HepG2 (cell line): ENCODE measurements around the gene SPP1. TPM values are rescaled to one million over a fixed set of nuclear protein-coding genes. Genes with fewer than 3 reads are reported as not detected.

Source experiments
- ATAC-seq: fragments of 200-7000 bp; cut with Tn5 transposase; 3 replicates; pipeline ENCODE4 v1.9.1; 2020; ENCODE audit warnings: mild to moderate bottlenecking, moderate library complexity
- BruUV-seq: library from RNA; stranded (reverse); fragments of 400-500 nt; replicated peaks from 2 replicates; lab custom pipeline; 2021; lab: Mats Ljungman, UMichigan
- CTCF ChIA-PET: fragments of 300-600 bp; formaldehyde crosslinking; extraction: SDS; loops from one replicate; lab custom pipeline; 2021; ENCODE audit warnings: low total read pairs, inconsistent platforms, low intra/inter-chr PET ratio; lab: Yijun Ruan, JAX
- POLR2A ChIA-PET: fragments of 350-600 bp; sonication (Branson Sonifier 250); formaldehyde crosslinking; loops from one replicate; lab custom pipeline; 2020; ENCODE audit warnings: antibody characterized with exemption, inconsistent platforms; lab: Yijun Ruan, JAX
- DNase-seq: peaks from one replicate; pipeline ENCODE4 v3.0.0-alpha.2; 2015; ENCODE audit warnings: low spot score
- FAIRE-seq: peaks from 3 replicates; lab custom pipeline; 2011; peaks lifted over from hg19 to GRCh38; lab: Jason Lieb, UNC
- H2AFZ ChIP-seq: one replicate; pipeline ENCODE4 v1.6.1; 2011; ENCODE audit warnings: low read length, inconsistent platforms
- H3K27ac ChIP-seq: fragments of 300-600 bp; 3 replicates; pipeline ENCODE4 v1.8.0; 2011; ENCODE audit warnings: mixed run types, mild to moderate bottlenecking, mixed read lengths, low read length, inconsistent platforms; ENCODE audit not compliant: insufficient read depth; ENCODE audit errors: extremely low read length
- H3K27me3 ChIP-seq, 2 experiments: fragments of 200-600 bp in 1 of 2; 2 replicates in 1 of 2; 3 replicates in 1 of 2; pipeline versions ENCODE4 v1.6.0 to v1.8.0; 2011; ENCODE audit warnings: low read length in 2 of 2, mild to moderate bottlenecking in 2 of 2, moderate library complexity in 2 of 2, inconsistent platforms in 1 of 2; ENCODE audit not compliant: insufficient read depth in 2 of 2, control insufficient read depth in 1 of 2
- H3K36me3 ChIP-seq, 2 experiments: fragments of 200-600 bp in 1 of 2; replicated peaks in 1 of 2; 2 replicates in 1 of 2; 3 replicates in 1 of 2; pipeline versions ENCODE4 v1.5.1 to v1.8.0; 2011; ENCODE audit warnings: low read length in 2 of 2, inconsistent platforms in 1 of 2; ENCODE audit not compliant: insufficient read depth in 2 of 2, control insufficient read depth in 1 of 2
- H3K4me1 ChIP-seq: 2 replicates; pipeline ENCODE4 v1.5.1; 2012; ENCODE audit warnings: low read length, inconsistent platforms; ENCODE audit not compliant: insufficient read depth
- H3K4me2 ChIP-seq: 2 replicates; pipeline ENCODE4 v1.6.0; 2011; ENCODE audit warnings: low read depth, low read length, inconsistent platforms
- H3K4me3 ChIP-seq, 3 experiments: fragments of 200-600 bp in 1 of 3; sonication (generic), shearing (Covaris generic) in 1 of 3; replicated peaks in 1 of 3; 2 replicates each; pipeline ENCODE4 v1.5.1; 2011 to 2016; ENCODE audit warnings: low read length in 3 of 3, inconsistent platforms in 2 of 3, low read depth in 2 of 3, mild to moderate bottlenecking in 2 of 3, control low read depth in 1 of 3, mixed read lengths in 1 of 3; ENCODE audit not compliant: insufficient read depth in 1 of 3
- H3K79me2 ChIP-seq: one replicate; pipeline ENCODE4 v1.6.1; 2011; ENCODE audit warnings: low read length, inconsistent platforms; ENCODE audit not compliant: insufficient read depth
- H3K9ac ChIP-seq: 2 replicates; pipeline ENCODE4 v1.6.0; 2011; ENCODE audit warnings: mild to moderate bottlenecking, low read depth, low read length, inconsistent platforms; ENCODE audit not compliant: insufficient read depth
- H3K9me3 ChIP-seq: 2 replicates; pipeline ENCODE4 v1.5.1; 2012; ENCODE audit warnings: mild to moderate bottlenecking, low read length
- H4K20me1 ChIP-seq: 2 replicates; pipeline ENCODE4 v1.6.0; 2011; ENCODE audit warnings: inconsistent platforms, mild to moderate bottlenecking, low read length, moderate library complexity; ENCODE audit not compliant: insufficient read depth
- MED8 ChIP-seq: sonication (generic); formaldehyde crosslinking; IDR thresholded peaks from 2 replicates; pipeline ENCODE4 v1.8.1; 2023; ENCODE audit warnings: mild to moderate bottlenecking, missing genetic modification reagents; ENCODE audit not compliant: insufficient replicate concordance
- MTA3 ChIP-seq: sonication (generic); formaldehyde crosslinking; IDR thresholded peaks from 2 replicates; pipeline ENCODE4 v1.4.0; 2020; ENCODE audit warnings: missing genetic modification reagents
- NAIF1 ChIP-seq: sonication (generic); formaldehyde crosslinking; IDR thresholded peaks from 2 replicates; pipeline ENCODE4 v1.5.0; 2020; ENCODE audit warnings: mild to moderate bottlenecking, missing genetic modification reagents, borderline replicate concordance
- PPARG ChIP-seq: conservative IDR thresholded peaks from 2 replicates; pipeline ENCODE4 v1.6.1; 2016; ENCODE audit warnings: missing biosample characterization, missing genetic modification reagents
- SRSF9 ChIP-seq: fragments of 200-400 bp; formaldehyde crosslinking; IDR thresholded peaks from 2 replicates; pipeline ENCODE4 v1.6.1; 2018; ENCODE audit warnings: borderline replicate concordance, mild to moderate bottlenecking, low read depth, low read length; ENCODE audit not compliant: insufficient read depth, poor library complexity, severe bottlenecking
- U2AF1 ChIP-seq: fragments of 200-400 bp; formaldehyde crosslinking; optimal IDR thresholded peaks from 2 replicates; pipeline ENCODE3; 2017; ENCODE audit warnings: mild to moderate bottlenecking, low read depth, low read length
- ZNF180 ChIP-seq: sonication (generic); formaldehyde crosslinking; IDR thresholded peaks from 2 replicates; pipeline ENCODE4 v1.4.0; 2020; ENCODE audit warnings: low read depth, missing genetic modification reagents, borderline replicate concordance
- ZNF441 ChIP-seq: sonication (generic); formaldehyde crosslinking; IDR thresholded peaks from 2 replicates; pipeline ENCODE4 v1.7.0; 2021; ENCODE audit warnings: missing genetic modification reagents, borderline replicate concordance
- WGBS: methylation state at CpG from one replicate; pipeline ENCODE4 v1.1.6; 2017; ENCODE audit warnings: low lambda C conversion rate; 5-methylcytosine and 5-hydroxymethylcytosine counted together
- in situ Hi-C: cut with HindIII; loops from 2 replicates; pipeline ENCODE4 v1.10.0; 2017; ENCODE audit warnings: low pct_unique_long_range_greater_than_20kb; ENCODE audit not compliant: extremely low pct_ligation_motif_present
- intact Hi-C: fragments of 100-400 bp; cut with micrococcal nuclease; formaldehyde crosslinking; loops from one replicate; pipeline ENCODE4 v1.10.0; 2022; ENCODE audit not compliant: unreplicated experiment
- polyA plus RNA-seq, 8 experiments: library from polyadenylated mRNA; depleted of rRNA in 3 of 8; stranded (reverse) in 7 of 8; unstranded in 1 of 8; fragments of >200 nt; fragmentation: Illumina TruSeq in 4 of 8; extraction: Trizol in 4 of 8; gene quantifications; 2 replicates each; pipeline versions ENCODE4 v1.2.1 to v1.2.3, GENCODE V29; 2011 to 2016; ENCODE audit warnings: low read depth in 4 of 8, missing spikeins in 1 of 8, mixed read lengths in 1 of 8; ENCODE audit not compliant: insufficient read depth in 1 of 8
- total RNA-seq, 5 experiments: library from RNA; depleted of rRNA; stranded (reverse); fragments of >200 nt; fragmentation: Illumina TruSeq; extraction: Trizol; gene quantifications; 2 replicates each; pipeline ENCODE4 v1.2.3, GENCODE V29; 2016; ENCODE audit warnings: low read depth in 1 of 5
- TF ChIP-seq, protein P1 (sequence below): sonication (generic); formaldehyde crosslinking; IDR thresholded peaks from 2 replicates; pipeline ENCODE4 v1.5.0; 2020; ENCODE audit warnings: mild to moderate bottlenecking, missing genetic modification reagents, moderate library complexity
- TF ChIP-seq, protein P2 (sequence below): sonication (generic); formaldehyde crosslinking; IDR thresholded peaks from 2 replicates; pipeline ENCODE4 v1.5.1; 2020; ENCODE audit warnings: missing genetic modification reagents, mild to moderate bottlenecking, borderline replicate concordance
- TF ChIP-seq, protein P3 (sequence below): IDR thresholded peaks from 2 replicates; pipeline ENCODE4 v1.6.1; 2012; ENCODE audit warnings: inconsistent platforms
- TF ChIP-seq, protein P4 (sequence below): sonication (generic); formaldehyde crosslinking; IDR thresholded peaks from 2 replicates; pipeline ENCODE4 v1.4.0; 2020; ENCODE audit warnings: mild to moderate bottlenecking, missing genetic modification reagents
- TF ChIP-seq, protein P5 (sequence below): IDR thresholded peaks from 2 replicates; pipeline ENCODE4 v1.6.1; 2016; ENCODE audit warnings: mild to moderate bottlenecking

SPP1 gene
- total and polyA plus RNA-seq, 2 of the 13 experiments (the other 11 are each of a cell fraction or from before 2014, with no cell fraction given), result 682 to 788 TPM

DNA sequence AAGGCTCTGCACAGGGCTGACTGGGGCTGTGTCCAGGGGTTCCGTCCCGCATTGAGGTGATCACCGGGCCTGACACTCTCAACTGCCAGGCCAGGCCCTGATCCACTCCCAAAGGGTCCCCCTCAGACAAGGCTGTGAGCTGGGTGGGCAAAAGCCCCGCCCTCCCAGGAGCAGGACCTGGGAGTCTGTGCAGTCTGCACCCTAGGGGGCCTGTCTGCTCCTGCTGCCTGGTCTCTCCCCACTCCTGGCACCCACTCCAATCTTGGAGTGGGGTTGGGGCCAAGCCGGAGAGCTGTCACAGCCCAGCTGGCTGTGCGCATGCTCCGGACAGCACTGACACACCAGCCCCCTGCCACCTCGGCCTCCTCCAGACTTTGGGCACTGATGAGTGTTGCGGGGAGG lies 9.4 kb upstream of the SPP1 start:
- Histone ChIP-seq H3K4me2 (no peak overlapping the region), H2AFZ (no peak overlapping the region), H3K4me3 (no peak overlapping the region), H3K9me3 (no peaks in the 10 kb centered on the region), H4K20me1 (no peaks in the 10 kb centered on the region), H3K79me2 (no peaks in the 10 kb centered on the region), H3K36me3 (no peaks in the 10 kb centered on the region), H3K27me3 (no peaks in the 10 kb centered on the region), H3K9ac (no peak overlapping the region), H3K27ac (no peak overlapping the region), H3K4me1 (peaks cover 18% of the 10 kb centered on the region)
- FAIRE-seq (no peak), DNase-seq (no peak), ATAC-seq (no peak)
- POLR2A ChIA-PET, result no interaction called here
- in situ Hi-C loops, result no loop called here
- intact Hi-C loops, result no loop called here
- WGBS, result 100% methylated on average over 1 of the region's 9 CpGs
- BruUV-seq, result no TSS peak
- CTCF ChIA-PET, result no interaction called here
- TF ChIP-seq, protein P1, sequence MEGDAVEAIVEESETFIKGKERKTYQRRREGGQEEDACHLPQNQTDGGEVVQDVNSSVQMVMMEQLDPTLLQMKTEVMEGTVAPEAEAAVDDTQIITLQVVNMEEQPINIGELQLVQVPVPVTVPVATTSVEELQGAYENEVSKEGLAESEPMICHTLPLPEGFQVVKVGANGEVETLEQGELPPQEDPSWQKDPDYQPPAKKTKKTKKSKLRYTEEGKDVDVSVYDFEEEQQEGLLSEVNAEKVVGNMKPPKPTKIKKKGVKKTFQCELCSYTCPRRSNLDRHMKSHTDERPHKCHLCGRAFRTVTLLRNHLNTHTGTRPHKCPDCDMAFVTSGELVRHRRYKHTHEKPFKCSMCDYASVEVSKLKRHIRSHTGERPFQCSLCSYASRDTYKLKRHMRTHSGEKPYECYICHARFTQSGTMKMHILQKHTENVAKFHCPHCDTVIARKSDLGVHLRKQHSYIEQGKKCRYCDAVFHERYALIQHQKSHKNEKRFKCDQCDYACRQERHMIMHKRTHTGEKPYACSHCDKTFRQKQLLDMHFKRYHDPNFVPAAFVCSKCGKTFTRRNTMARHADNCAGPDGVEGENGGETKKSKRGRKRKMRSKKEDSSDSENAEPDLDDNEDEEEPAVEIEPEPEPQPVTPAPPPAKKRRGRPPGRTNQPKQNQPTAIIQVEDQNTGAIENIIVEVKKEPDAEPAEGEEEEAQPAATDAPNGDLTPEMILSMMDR (CRISPR knock-in tag), result no peak
- no peak for TF ChIP-seq MTA3

DNA sequence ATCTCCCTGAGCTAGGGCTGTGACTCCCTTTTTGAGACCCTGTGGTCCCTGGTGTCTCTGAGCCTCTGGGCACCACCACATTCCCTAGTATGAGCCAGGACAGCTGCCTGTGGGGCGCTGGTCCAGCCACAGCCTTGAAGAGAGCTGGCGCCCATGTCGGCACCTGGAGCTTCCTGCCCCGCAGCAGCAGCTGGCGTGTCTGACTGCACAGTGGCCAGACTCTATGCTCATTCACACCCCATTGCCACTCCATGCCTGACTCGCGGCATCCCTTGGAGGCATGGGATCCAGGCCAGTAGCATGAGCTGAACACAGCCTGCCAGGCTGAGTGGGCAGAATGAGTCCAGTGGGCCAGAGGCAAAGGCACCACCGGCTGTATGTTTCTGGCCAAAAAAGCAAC lies 8.3 kb upstream of the SPP1 start:
- no peak overlapping the region for H3K9ac ChIP-seq
- ATAC-seq (no peak), DNase-seq (no peak), FAIRE-seq (no peak)
- H3K27me3 ChIP-seq, result no peaks in the 10 kb centered on the region
- no peak overlapping the region for H3K4me2 ChIP-seq
- in situ Hi-C loops (no loop called here), intact Hi-C loops (no loop called here)
- peaks cover 18% of the 10 kb centered on the region for H3K4me1 ChIP-seq
- CTCF ChIA-PET, result no interaction called here
- no TSS peak for BruUV-seq
- POLR2A ChIA-PET, result no interaction called here
- H2AFZ ChIP-seq, result no peak overlapping the region
- H3K4me3 ChIP-seq, result no peak overlapping the region
- no peaks in the 10 kb centered on the region for H3K36me3 ChIP-seq
- H4K20me1 ChIP-seq, result no peaks in the 10 kb centered on the region
- no peak overlapping the region for H3K27ac ChIP-seq
- no peaks in the 10 kb centered on the region for H3K79me2 ChIP-seq
- no CpG with 5 or more reads among the region's 8 CpGs for WGBS
- no peaks in the 10 kb centered on the region for H3K9me3 ChIP-seq
- TF ChIP-seq, protein P2, sequence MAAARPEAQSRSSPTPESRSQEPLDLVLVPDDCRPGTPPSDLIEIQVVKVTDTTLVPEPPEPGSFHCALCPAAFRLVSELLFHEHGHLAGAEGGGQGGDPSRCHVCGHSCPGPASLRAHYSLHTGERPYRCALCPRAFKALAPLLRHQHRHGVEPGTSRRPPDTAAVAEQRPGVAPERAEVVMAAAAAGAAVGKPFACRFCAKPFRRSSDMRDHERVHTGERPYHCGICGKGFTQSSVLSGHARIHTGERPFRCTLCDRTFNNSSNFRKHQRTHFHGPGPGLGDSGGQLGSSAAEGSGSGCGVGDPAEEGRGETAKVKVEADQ (CRISPR knock-in tag), result no peak
- TF ChIP-seq ZNF180 (CRISPR knock-in tag) (no peak), SRSF9 (no peak), PPARG (CRISPR knock-in tag) (no peak), MED8 (CRISPR knock-in tag) (no peak), ZNF441 (CRISPR knock-in tag) (no peak), U2AF1 (no peak), NAIF1 (no peak)
- TF ChIP-seq, protein P3, sequence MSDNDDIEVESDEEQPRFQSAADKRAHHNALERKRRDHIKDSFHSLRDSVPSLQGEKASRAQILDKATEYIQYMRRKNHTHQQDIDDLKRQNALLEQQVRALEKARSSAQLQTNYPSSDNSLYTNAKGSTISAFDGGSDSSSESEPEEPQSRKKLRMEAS, result no peak
- TF ChIP-seq, protein P4, sequence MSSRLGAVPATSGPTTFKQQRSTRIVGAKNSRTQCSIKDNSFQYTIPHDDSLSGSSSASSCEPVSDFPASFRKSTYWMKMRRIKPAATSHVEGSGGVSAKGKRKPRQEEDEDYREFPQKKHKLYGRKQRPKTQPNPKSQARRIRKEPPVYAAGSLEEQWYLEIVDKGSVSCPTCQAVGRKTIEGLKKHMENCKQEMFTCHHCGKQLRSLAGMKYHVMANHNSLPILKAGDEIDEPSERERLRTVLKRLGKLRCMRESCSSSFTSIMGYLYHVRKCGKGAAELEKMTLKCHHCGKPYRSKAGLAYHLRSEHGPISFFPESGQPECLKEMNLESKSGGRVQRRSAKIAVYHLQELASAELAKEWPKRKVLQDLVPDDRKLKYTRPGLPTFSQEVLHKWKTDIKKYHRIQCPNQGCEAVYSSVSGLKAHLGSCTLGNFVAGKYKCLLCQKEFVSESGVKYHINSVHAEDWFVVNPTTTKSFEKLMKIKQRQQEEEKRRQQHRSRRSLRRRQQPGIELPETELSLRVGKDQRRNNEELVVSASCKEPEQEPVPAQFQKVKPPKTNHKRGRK (CRISPR knock-in tag), result no peak
- TF ChIP-seq, protein P5, sequence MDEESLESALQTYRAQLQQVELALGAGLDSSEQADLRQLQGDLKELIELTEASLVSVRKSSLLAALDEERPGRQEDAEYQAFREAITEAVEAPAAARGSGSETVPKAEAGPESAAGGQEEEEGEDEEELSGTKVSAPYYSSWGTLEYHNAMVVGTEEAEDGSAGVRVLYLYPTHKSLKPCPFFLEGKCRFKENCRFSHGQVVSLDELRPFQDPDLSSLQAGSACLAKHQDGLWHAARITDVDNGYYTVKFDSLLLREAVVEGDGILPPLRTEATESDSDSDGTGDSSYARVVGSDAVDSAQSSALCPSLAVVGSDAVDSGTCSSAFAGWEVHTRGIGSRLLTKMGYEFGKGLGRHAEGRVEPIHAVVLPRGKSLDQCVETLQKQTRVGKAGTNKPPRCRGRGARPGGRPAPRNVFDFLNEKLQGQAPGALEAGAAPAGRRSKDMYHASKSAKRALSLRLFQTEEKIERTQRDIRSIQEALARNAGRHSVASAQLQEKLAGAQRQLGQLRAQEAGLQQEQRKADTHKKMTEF (CRISPR knock-in tag), result no peak
